ENCODE data around the gene LMBR1. TPM values are rescaled to one million over a fixed set of nuclear protein-coding genes. Genes with fewer than 3 reads are reported as not detected.

LMBR1 gene
- total and polyA plus RNA-seq, 2 of the 4 experiments (the other 2 are of a cell fraction): 11.9 to 19.9 TPM

DNA sequence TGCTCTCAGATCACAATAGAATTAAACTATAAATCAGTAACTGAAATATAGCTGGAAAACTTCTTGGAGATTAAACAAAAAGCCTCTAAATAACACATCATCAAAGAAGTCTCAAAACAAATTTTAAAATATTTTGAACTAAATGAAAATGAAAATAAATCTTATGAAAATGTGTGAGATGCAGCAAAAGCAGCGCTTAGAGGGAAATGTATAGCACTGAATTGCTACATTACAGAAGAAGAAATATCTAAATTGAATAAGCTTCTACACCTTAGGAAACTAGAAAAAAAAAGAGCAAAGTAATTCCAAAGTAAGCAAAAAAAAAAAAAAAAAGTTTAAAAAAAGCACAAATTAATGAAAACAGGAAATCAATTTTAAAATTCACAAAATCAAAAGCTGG, 35.2 kb downstream of the LMBR1 start:
- Histone ChIP-seq H2BK5ac (ENCODE audit: low read depth, low read length, poor library complexity, severe bottlenecking) (no peak overlapping the region), H3K4me3 (ENCODE audit: insufficient read depth, low read depth, low read length) (no peak overlapping the region), H3K9me1 (ENCODE audit: insufficient read depth, low read length) (no peaks in the 10 kb centered on the region), H2AK5ac (ENCODE audit: low read depth, low read length) (no peak overlapping the region), H3K9me3 (ENCODE audit: control insufficient read depth, insufficient read depth, low read length) (peaks cover 3% of the 10 kb centered on the region), H2AFZ (replicated peaks; ENCODE audit: low read length, poor library complexity) (no peak overlapping the region), H3K36me3 (ENCODE audit: control insufficient read depth, insufficient read depth, low read length) (no peaks in the 10 kb centered on the region), H2BK20ac (ENCODE audit: low read depth, low read length) (no peak overlapping the region), H3K9ac (ENCODE audit: low read depth, low read length) (no peak overlapping the region), H3K18ac (ENCODE audit: low read depth, low read length) (no peak overlapping the region), H4K20me1 (ENCODE audit: insufficient read depth, low read length) (no peaks in the 10 kb centered on the region), H3K4ac (ENCODE audit: low read depth, low read length) (no peak overlapping the region), H3K23ac (ENCODE audit: low read depth, low read length) (no peak overlapping the region), H4K8ac (ENCODE audit: low read depth in 2 of 2, low read length in 2 of 2) (no peak overlapping the region), H3K79me1 (ENCODE audit: low read depth in 1 of 2, low read length in 2 of 2) (peaks cover 0 to 3% of the 10 kb centered on the region in 2 experiments; a peak in 1 of 4 replicates), H3K27me3 (ENCODE audit: control insufficient read depth, insufficient read depth, low read length) (no peaks in the 10 kb centered on the region), H2BK15ac (ENCODE audit: low read depth, low read length) (no peak overlapping the region), H2BK120ac (ENCODE audit: low read depth, low read length) (no peak overlapping the region), H2AK9ac (replicated peaks; ENCODE audit: low read depth, low read length, poor library complexity) (no peak overlapping the region), H3K56ac (ENCODE audit: extremely low read depth, insufficient read depth, low read length) (no peak overlapping the region), H4K5ac (ENCODE audit: low read depth, low read length) (no peak overlapping the region), H3K14ac (replicated peaks; ENCODE audit: low read depth, low read length) (no peak overlapping the region), H3K4me2 (ENCODE audit: low read depth, low read length) (no peak overlapping the region), H3K27ac (ENCODE audit: insufficient read depth, low read length) (no peak overlapping the region), H4K91ac (ENCODE audit: insufficient read depth, low read depth, low read length) (no peak overlapping the region), H3K4me1 (ENCODE audit: control insufficient read depth, insufficient read depth, low read length) (no peaks in the 10 kb centered on the region)
- ChIA-PET POLR2A (ENCODE audit: unreplicated experiment) (no interaction called here), CTCF (no interaction called here)
- dilution Hi-C loops (cut with HindIII; ENCODE audit: low sequenced_read_pairs, unreplicated experiment): no loop called here
- intact Hi-C loops (cut with micrococcal nuclease): no loop called here
- WGBS, 2 experiments (ENCODE audit: extremely low coverage in 2 of 2, insufficient read length in 1 of 2): no CpG with 5 or more reads among the region's 1 CpG
- BruUV-seq (replicated peaks): no TSS peak
- in situ Hi-C loops (cut with MboI; ENCODE audit: low sequenced_read_pairs): no loop called here
- TF ChIP-seq RFX5 (IDR thresholded peaks at IDR 0.05; ENCODE audit: low read depth, low read length): no peak
- no peak for TF ChIP-seq SMC3 (IDR thresholded peaks at IDR 0.05; ENCODE audit: low read depth, low read length)
- TF ChIP-seq NFE2L2 (IDR thresholded peaks at IDR 0.05; ENCODE audit: low read depth, low read length): no peak
- no peak for TF ChIP-seq BHLHE40 (IDR thresholded peaks at IDR 0.05; ENCODE audit: low read depth, low read length)
- no peak for TF ChIP-seq RAD21 (IDR thresholded peaks at IDR 0.05; ENCODE audit: low read length)
- TF ChIP-seq, protein P1, sequence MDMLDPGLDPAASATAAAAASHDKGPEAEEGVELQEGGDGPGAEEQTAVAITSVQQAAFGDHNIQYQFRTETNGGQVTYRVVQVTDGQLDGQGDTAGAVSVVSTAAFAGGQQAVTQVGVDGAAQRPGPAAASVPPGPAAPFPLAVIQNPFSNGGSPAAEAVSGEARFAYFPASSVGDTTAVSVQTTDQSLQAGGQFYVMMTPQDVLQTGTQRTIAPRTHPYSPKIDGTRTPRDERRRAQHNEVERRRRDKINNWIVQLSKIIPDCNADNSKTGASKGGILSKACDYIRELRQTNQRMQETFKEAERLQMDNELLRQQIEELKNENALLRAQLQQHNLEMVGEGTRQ (IDR thresholded peaks at IDR 0.05; ENCODE audit: low read depth, low read length): no peak
- TF ChIP-seq POLR2A (IDR thresholded peaks at IDR 0.05; ENCODE audit: low read depth, low read length): no peak
- TF ChIP-seq CEBPB (IDR thresholded peaks at IDR 0.05; ENCODE audit: low read depth, low read length): no peak
- TF ChIP-seq, protein P2, sequence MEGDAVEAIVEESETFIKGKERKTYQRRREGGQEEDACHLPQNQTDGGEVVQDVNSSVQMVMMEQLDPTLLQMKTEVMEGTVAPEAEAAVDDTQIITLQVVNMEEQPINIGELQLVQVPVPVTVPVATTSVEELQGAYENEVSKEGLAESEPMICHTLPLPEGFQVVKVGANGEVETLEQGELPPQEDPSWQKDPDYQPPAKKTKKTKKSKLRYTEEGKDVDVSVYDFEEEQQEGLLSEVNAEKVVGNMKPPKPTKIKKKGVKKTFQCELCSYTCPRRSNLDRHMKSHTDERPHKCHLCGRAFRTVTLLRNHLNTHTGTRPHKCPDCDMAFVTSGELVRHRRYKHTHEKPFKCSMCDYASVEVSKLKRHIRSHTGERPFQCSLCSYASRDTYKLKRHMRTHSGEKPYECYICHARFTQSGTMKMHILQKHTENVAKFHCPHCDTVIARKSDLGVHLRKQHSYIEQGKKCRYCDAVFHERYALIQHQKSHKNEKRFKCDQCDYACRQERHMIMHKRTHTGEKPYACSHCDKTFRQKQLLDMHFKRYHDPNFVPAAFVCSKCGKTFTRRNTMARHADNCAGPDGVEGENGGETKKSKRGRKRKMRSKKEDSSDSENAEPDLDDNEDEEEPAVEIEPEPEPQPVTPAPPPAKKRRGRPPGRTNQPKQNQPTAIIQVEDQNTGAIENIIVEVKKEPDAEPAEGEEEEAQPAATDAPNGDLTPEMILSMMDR (conservative IDR thresholded peaks at IDR 0.05; ENCODE audit: low read depth, low read length): no peak
- no peak for TF ChIP-seq CHD1 (IDR thresholded peaks at IDR 0.05; ENCODE audit: low read depth, low read length)
- TF ChIP-seq, protein P3, sequence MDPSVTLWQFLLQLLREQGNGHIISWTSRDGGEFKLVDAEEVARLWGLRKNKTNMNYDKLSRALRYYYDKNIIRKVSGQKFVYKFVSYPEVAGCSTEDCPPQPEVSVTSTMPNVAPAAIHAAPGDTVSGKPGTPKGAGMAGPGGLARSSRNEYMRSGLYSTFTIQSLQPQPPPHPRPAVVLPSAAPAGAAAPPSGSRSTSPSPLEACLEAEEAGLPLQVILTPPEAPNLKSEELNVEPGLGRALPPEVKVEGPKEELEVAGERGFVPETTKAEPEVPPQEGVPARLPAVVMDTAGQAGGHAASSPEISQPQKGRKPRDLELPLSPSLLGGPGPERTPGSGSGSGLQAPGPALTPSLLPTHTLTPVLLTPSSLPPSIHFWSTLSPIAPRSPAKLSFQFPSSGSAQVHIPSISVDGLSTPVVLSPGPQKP (IDR thresholded peaks at IDR 0.05; ENCODE audit: borderline replicate concordance, low read depth, low read length): no peak
- no peak for TF ChIP-seq RCOR1 (IDR thresholded peaks at IDR 0.05; ENCODE audit: insufficient replicate concordance, low read length)
- ATAC-seq (ENCODE audit: low read depth) (no peak), DNase-seq (no peak)

Data from IMR-90 (cell line).